ENCODE results near the gene INPP5D. TPM values are rescaled to one million over a fixed set of nuclear protein-coding genes. Genes with fewer than 3 reads are reported as not detected.

INPP5D gene
- total and polyA plus RNA-seq, 2 of the 8 experiments (the other 6 are each of a cell fraction or from before 2014, with no cell fraction given): 4.5 to 7.1 TPM

- H4K20me1 ChIP-seq (replicated peaks in 1 of 2; ENCODE audit: control insufficient read depth in 1 of 2, insufficient read depth in 2 of 2, low read length in 2 of 2): peaks cover 0 to 4% of the 10 kb centered on the region in 2 experiments
- CTCF ChIA-PET (ENCODE audit: partially characterized antibody): interaction anchor here (0.7 to 2.2 kb wide), 3 partner anchors 9 to 18 kb away, joined by 3 to 9 read pairs (median 7); no protein-coding TSS in a partner anchor
- 87% methylated on average over 8 of the region's 8 CpGs; no CpG with 5 or more reads in 1 of the 2 experiments for WGBS, 2 experiments (ENCODE audit: extremely low coverage in 1 of 2, insufficient coverage in 1 of 2, insufficient read length in 1 of 2, insufficient replicate concordance in 2 of 2, low coverage in 1 of 2, low lambda C conversion rate in 2 of 2, missing lambda C conversion rate in 1 of 2)
These were observed 20.8 kb upstream of the INPP5D start for GRCh38 chr2:233039212-233039845.

More at GRCh38 chr2:233039212-233039845, 20.8 kb upstream of the INPP5D start:
- Histone ChIP-seq H2BK5ac (ENCODE audit: low read depth, low read length) (no peak overlapping the region), H3K14ac (ENCODE audit: insufficient read length) (no peak overlapping the region), H3K9ac (replicated peaks in 1 of 4; ENCODE audit: extremely low read depth in 1 of 4, low read depth in 3 of 4, low read length in 3 of 4) (no peak overlapping the region), H2BK20ac (ENCODE audit: low read length) (no peak overlapping the region), H3K23ac (ENCODE audit: insufficient read length) (no peak overlapping the region), H2AFZ (ENCODE audit: low read length) (no peak overlapping the region), H3K4me3 (ENCODE audit: extremely low read depth in 1 of 4, insufficient read depth in 2 of 4, low read depth in 3 of 4, low read length in 4 of 4) (no peak overlapping the region), H3K4me1 (replicated peaks in 1 of 4; ENCODE audit: control insufficient read depth in 3 of 4, insufficient read depth in 4 of 4, low read length in 3 of 4) (no peaks in the 10 kb centered on the region), H3K27ac (ENCODE audit: low read depth, low read length) (no peak overlapping the region), H3K56ac (replicated peaks; ENCODE audit: insufficient read length, low read depth, low read length) (no peak overlapping the region), H3K79me1 (ENCODE audit: low read depth, low read length) (peaks cover 2% of the 10 kb centered on the region; the same call in 1 of the 2 replicates), H4K91ac (replicated peaks; ENCODE audit: insufficient read length, low read length) (no peak overlapping the region), H3K9me3 (ENCODE audit: insufficient read depth in 2 of 2, low read depth in 1 of 2, low read length in 1 of 2) (peaks cover 0 to 8% of the 10 kb centered on the region in 2 experiments; a peak in 2 of 4 replicates), H3K36me3 (ENCODE audit: control insufficient read depth in 2 of 4, insufficient read depth in 4 of 4, low read length in 3 of 4) (no peaks in the 10 kb centered on the region), H2BK120ac (replicated peaks; ENCODE audit: low read depth, low read length) (no peak overlapping the region), H2BK12ac (ENCODE audit: low read depth, low read length) (no peak overlapping the region), H2BK15ac (ENCODE audit: low read length) (no peak overlapping the region), H3K27me3 (replicated peaks in 1 of 4; ENCODE audit: control insufficient read depth in 3 of 4, extremely low read depth in 1 of 4, insufficient read depth in 3 of 4, low read length in 3 of 4) (no peaks in the 10 kb centered on the region; a peak in 1 of 7 replicates), H3K4ac (replicated peaks; ENCODE audit: insufficient read length, low read depth, low read length) (no peak overlapping the region), H3K18ac (ENCODE audit: extremely low read depth, low read length) (no peak overlapping the region; the same call in 1 of the 2 replicates), H2AK5ac (ENCODE audit: low read depth, low read length) (no peak overlapping the region), H4K5ac (ENCODE audit: insufficient read length, low read depth, low read length) (no peak overlapping the region), H3K23me2 (ENCODE audit: low read depth, low read length) (peaks cover 8% of the 10 kb centered on the region), H3K4me2 (ENCODE audit: insufficient read depth in 1 of 2, low read depth in 2 of 2, low read length in 2 of 2) (no peak overlapping the region), H4K8ac (ENCODE audit: extremely low read depth, insufficient read depth, low read length) (no peak overlapping the region), H3K79me2 (ENCODE audit: control insufficient read depth in 1 of 2, insufficient read depth in 2 of 2, low read length in 2 of 2) (no peaks in the 10 kb centered on the region)
- POLR2A ChIA-PET (ENCODE audit: partially characterized antibody): interaction anchor here (1.0 kb wide), 1 partner anchor 21 kb away, joined by 3 read pairs; the partner anchor contains the start of gene INPP5D
- no peak for TF ChIP-seq EZH2 (IDR thresholded peaks at IDR 0.05; ENCODE audit: low read depth, low read length, severe bottlenecking)
- TF ChIP-seq POLR2A (IDR thresholded peaks at IDR 0.05; ENCODE audit: control extremely low read depth in 1 of 2, low read depth in 2 of 2, low read length in 2 of 2): no peak
- TF ChIP-seq, protein P1, sequence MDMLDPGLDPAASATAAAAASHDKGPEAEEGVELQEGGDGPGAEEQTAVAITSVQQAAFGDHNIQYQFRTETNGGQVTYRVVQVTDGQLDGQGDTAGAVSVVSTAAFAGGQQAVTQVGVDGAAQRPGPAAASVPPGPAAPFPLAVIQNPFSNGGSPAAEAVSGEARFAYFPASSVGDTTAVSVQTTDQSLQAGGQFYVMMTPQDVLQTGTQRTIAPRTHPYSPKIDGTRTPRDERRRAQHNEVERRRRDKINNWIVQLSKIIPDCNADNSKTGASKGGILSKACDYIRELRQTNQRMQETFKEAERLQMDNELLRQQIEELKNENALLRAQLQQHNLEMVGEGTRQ (IDR thresholded peaks at IDR 0.05; ENCODE audit: low read length): no peak
- no peak for TF ChIP-seq SP2 (IDR thresholded peaks at IDR 0.05; ENCODE audit: low read length)
- no peak for TF ChIP-seq RAD21 (IDR thresholded peaks at IDR 0.05 in 1 of 2, conservative IDR thresholded peaks at IDR 0.05 in 1 of 2; ENCODE audit: low read depth in 2 of 2, low read length in 2 of 2)
- DNase-seq (ENCODE audit: low read depth in 1 of 2, low spot score in 2 of 2) (no peak), FAIRE-seq (no peak)

Data from H1 (cell line).